Endothelial cell of umbilical vein (primary cell): ENCODE data around the gene TRAPPC14.
"Not testable (repeated sequence)": the region's sequence is repeated elsewhere in the genome, so short reads cannot be mapped to it uniquely, and the experiment has no call there.

Source experiments
- POLR2AphosphoS5 ChIP-seq: IDR thresholded peaks from 2 replicates; pipeline ENCODE4 v1.6.1; 2012; ENCODE audit warnings: low read depth, mild to moderate bottlenecking, control low read depth, low read length, moderate library complexity; ENCODE audit not compliant: insufficient read depth
- TF ChIP-seq, protein P1 (sequence below), 2 donors: IDR thresholded peaks; 1 replicate in 1 of 2; 2 replicates in 1 of 2; pipeline ENCODE4 v1.5.1; 2011; ENCODE audit warnings: low read length in 2 of 2, mild to moderate bottlenecking in 2 of 2, moderate library complexity in 2 of 2, control low read depth in 1 of 2, inconsistent platforms in 1 of 2, low read depth in 1 of 2; ENCODE audit not compliant: insufficient read depth in 1 of 2; ENCODE audit errors: extremely low read depth in 1 of 2

DNA sequence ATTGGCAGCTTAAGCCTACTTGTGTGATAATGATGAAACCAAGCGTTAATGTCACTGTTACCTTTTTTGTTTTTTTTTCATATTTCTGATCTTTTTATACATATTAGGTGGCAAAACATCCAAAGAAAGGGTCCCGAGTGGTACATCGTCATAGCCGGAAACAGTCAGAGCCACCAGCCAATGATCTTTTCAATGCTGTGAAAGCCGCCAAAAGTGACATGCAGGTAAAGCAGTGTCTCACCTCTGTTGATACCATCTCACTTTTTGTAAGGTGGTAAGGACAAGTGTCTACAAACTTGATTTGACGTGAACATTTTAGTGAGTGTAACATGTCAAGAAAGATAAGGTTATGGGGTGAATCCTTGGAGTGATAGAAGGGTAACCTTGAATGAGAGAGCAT is 24.1 kb upstream of the TRAPPC14 start:
- not testable (repeated sequence) for TF ChIP-seq POLR2AphosphoS5
- TF ChIP-seq, protein P1, sequence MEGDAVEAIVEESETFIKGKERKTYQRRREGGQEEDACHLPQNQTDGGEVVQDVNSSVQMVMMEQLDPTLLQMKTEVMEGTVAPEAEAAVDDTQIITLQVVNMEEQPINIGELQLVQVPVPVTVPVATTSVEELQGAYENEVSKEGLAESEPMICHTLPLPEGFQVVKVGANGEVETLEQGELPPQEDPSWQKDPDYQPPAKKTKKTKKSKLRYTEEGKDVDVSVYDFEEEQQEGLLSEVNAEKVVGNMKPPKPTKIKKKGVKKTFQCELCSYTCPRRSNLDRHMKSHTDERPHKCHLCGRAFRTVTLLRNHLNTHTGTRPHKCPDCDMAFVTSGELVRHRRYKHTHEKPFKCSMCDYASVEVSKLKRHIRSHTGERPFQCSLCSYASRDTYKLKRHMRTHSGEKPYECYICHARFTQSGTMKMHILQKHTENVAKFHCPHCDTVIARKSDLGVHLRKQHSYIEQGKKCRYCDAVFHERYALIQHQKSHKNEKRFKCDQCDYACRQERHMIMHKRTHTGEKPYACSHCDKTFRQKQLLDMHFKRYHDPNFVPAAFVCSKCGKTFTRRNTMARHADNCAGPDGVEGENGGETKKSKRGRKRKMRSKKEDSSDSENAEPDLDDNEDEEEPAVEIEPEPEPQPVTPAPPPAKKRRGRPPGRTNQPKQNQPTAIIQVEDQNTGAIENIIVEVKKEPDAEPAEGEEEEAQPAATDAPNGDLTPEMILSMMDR (IDR thresholded peaks at IDR 0.05; ENCODE audit: extremely low read depth in 1 of 2, insufficient read depth in 1 of 2, low read depth in 1 of 2, low read length in 2 of 2), result not testable (repeated sequence)
